Inferior parietal cortex (tissue), 1 donor: ENCODE data around the gene DMXL2.

Source experiments
- DNase-seq: peaks from one replicate; pipeline ENCODE4 v3.0.0-alpha.2; 2016; ENCODE audit errors: extremely low spot score

DMXL2 gene

DNA sequence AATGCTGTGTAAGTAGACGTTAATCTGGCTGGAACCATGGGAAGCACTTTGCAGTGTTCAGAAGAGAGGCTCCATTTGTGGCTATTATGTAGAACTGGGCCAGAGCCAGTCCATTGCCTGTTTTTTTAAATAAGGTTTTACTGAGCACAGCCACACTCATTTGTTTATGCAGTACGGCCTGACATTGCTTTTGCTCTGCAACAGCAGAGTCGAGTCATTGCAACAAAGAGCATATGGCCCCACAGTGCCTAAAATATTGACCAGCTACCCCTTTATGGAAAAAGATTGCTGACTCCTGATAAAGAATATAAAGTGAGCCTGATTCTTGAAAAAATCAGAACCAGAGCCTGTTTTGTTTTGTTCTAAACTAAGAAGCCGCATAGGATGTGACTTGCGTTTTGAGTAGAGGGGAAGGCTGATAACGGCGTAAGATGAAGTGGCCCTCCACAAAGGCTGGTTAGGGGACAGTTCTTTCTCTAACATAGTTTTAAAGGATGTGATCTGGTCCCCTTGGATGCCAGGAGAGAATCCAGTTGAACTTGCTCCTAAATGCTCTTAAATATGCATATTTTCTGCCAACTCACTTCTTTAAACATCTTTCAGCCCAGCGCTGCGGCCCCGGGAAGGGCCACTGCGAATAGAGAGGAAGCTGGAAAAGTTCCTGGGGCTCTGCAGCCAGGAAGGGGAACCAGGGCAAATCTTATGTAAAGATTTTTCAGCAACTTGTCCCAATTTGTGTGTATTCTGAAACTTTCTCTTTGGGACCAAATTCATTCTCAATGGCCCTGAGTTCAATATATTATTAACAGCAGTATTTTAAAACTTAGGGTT, 216.7 kb downstream of the DMXL2 start:
- no peak for DNase-seq

- DNase-seq = no peak
Measured at GRCh38 chr15:51403946-51404695, 218.4 kb downstream of the DMXL2 start.

DNA sequence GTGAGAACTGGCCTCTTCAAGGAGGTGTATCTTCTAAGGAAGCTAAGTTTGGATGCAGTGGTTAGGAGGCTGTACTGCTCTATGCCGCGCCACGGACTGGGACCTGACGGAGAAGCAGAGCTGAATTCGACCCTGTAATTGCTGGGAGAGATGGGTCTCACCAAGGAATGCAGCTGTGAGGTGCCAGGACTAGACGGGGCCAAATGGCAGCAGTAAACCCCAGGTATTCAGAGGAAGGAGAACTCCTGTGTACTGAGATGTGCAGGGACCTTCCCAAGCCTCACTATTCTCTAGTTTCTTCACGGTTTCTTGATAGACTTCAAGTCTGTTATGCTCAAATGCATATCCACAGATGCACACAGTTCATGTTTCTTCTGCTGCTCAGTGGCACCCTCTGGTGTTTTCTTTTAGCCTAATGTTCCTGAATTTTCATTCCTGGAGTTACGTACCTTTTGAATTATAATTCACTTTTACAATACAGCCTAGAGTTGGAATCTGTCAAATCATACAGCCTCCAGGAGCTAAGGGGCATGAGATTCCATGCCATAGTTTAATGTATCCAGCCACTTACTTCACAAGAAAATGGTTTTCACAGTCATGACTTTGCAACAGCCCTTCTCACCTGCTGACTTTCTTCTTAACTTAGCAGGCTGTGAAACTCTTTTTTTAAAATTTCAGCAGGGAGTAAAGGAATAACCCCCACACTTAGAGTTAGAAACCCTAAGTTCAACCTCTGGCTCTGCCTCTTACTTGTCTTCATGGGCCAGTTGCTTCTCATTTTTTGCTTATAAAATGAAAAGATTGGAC, 219.3 kb downstream of the DMXL2 start:
- DNase-seq = peak; percentile 86

- DNase-seq = peak; percentile 59
Measured at GRCh38 chr15:51401872-51402517, 220.6 kb downstream of the DMXL2 start.

DNA sequence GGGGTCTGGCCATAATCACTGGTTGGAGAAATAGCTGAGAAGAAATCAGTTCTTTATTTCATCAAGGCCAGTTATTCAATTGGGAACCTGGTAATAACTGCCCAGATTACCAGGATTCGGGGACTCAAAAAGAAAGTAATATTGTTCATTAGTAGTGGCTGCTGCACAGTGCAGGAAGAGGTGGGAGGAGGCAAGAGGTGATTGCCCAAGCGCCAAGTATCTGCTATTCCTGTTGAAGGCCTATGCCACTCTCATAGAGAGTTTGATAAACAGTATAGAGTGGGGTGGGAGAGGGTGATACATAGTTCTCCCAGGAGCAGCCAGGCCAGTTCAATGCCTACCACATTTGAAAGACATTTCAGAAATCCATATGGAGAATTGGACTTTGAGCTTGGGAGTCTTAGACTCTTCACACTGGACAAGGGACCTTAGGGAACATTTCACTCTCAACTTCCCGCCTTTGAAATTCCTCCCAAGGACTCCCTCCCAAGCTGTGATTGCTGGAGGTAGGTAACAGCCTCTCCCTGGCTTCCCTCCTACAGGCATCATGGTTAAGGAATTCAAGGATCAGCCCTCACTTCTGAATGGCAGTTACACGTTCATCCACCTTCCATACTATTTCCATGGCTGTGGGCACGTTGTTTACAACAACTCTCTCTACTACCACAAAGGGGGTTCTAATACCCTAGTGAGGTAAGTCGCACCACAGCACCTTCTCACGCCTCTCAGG, 221.4 kb downstream of the DMXL2 start:
- no peak for DNase-seq

- DNase-seq = no peak
Measured at GRCh38 chr15:51398626-51399025, 223.9 kb downstream of the DMXL2 start.
